ENCODE measurements around the gene CNTN1. TPM values are rescaled to one million over a fixed set of nuclear protein-coding genes. Genes with fewer than 3 reads are reported as not detected.

CNTN1 gene
- total and polyA plus RNA-seq, 2 of the 8 experiments (the other 6 are each of a cell fraction or from before 2014, with no cell fraction given) = 7.2 to 21.8 TPM

- no peak for TF ChIP-seq CHD2 (IDR thresholded peaks at IDR 0.05; ENCODE audit: low read length)
- TF ChIP-seq POLR2A (IDR thresholded peaks at IDR 0.05; ENCODE audit: control extremely low read depth in 1 of 2, low read depth in 2 of 2, low read length in 2 of 2) = no peak
- no peak for TF ChIP-seq CBX8 (IDR thresholded peaks at IDR 0.05; ENCODE audit: borderline replicate concordance, low read depth, low read length)
Observed at GRCh38 chr12:40999210-40999609, 307.0 kb downstream of the CNTN1 start (continued).

Data from H1 (cell line).